HG03439 (cell line): Measurements from ENCODE around the gene SEC61A1.

ENCODE experiments used
- ATAC-seq: cut with Tn5 transposase; IDR thresholded peaks from one replicate; pipeline ENCODE4 v1.9.1; 2021; ENCODE audit warnings: mild to moderate bottlenecking, moderate library complexity; ENCODE audit not compliant: unreplicated experiment

Gene SEC61A1

DNA sequence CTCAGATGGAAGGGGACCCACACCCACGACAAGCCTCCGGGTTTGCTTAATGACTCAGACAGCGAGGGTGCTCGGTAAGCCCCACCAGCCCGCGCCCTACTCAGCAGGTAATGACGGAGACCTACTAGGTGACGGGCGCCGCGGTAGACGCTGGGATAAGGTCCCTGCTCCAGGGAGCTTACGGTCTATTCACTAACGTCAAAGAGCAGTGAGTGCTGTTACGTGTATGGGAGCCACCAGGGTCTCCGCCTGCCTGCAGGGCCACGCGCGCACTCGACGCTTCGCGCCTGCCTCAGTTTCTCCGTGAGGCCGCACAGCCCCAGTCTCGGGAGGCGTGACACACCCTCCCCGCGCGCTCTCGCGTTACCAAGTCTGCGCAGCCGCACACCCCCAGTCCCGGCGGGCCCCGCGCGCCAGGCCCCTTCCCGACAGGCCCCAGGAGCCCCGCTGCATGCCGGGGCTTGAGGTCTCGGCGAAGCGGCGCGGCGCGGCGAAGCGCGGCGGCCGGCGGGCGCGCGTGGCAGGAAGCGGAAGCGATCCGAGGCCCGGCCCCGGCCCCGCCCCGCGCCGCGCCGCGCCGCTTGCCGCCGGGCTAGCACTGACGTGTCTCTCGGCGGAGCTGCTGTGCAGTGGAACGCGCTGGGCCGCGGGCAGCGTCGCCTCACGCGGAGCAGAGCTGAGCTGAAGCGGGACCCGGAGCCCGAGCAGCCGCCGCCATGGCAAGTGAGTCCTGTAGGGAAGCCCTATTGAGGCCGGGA, at the start of gene SEC61A1:
SEC61A1 (plus strand) TSS at position 601 of the 758 bp plus-strand sequence; CDS start at position 717, 116 bp downstream.
- peak; percentile 89 for ATAC-seq

DNA sequence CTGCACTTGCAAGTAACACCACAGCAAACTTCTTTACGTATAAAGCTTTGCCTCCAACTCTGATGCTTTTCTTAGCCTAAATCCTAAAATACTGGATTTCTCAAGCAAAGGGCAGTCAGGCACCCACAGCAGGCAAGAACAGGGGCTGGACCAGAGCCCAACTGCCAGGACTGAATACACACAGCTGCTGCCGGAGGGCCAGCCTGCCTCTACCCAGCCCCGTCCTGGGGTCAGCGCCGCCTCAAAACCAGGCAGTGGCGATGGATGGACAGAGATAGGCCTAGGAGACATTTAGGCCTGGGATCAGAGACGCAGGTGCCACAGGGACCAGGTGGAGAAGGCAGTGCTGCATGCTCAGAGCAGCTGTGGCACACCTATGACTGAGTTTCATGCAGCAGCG, 47.6 kb upstream of the SEC61A1 start:
- ATAC-seq, result no peak

DNA sequence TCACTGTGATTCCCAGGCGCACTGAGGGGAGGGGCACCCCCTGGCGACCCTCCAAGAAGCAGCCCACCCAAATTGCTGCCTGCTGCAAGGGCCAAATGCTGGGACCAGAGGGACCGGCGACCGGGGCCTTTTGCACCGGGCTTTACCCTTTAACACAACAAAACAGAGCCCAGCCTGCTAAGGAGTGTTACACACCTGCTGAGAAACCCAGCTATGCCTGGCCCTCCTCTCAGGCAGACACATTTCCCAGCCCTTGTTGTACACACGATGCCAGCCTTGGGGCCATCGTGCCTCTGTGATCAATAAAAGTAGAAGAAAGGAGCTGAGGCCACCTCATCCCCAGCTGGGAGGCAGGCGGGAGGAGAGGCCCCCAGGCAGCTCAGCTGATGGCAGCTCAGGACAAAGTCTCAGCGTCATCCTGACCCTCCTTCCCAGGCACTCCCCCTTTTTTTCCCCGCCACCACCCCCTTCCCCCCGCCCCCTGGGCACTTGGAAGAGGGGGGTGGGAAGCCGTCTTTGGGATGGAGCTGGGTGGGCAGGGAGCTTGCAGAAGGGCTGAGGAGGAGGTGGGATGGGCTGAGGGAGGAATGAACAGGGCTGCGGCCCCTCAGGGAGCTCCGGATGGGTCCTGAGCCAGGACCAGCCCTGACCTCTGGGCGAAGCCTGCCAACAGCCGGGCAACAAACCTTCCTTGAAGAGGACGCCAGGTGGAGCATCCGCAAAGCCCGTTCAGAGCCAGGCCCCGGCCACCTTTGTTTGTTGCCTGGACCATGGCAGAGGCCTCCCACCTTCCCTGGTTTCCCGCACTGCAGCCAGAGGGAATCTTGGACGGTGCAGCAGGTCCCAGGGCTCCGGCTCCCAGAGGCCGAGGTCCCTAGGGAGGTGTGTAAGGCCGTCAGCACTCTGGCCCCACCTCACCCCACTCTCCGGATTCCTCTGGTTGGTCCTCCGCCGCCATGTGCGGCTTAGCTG, 45.9 kb upstream of the SEC61A1 start:
- ATAC-seq, result no peak

DNA sequence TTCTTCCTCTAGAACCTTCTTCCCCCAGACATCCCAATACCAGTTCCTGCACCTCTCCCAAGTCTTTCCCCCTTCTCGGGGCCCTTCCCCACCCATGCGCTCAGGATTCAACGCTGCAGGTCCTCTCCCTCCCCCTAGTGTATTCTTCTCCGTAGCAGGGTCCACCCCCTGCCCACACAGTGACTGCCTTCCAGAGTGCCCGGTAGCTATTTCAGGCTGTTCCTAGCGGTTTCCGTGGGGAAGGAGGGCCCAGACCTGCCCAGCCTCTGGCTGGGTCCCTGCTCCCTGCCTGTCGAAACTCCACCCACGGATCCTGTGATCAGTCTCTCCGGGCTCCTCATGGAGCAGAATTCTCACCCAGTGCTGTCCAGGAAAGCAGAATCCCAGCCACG, 45.2 kb upstream of the SEC61A1 start:
- ATAC-seq, result no peak

DNA sequence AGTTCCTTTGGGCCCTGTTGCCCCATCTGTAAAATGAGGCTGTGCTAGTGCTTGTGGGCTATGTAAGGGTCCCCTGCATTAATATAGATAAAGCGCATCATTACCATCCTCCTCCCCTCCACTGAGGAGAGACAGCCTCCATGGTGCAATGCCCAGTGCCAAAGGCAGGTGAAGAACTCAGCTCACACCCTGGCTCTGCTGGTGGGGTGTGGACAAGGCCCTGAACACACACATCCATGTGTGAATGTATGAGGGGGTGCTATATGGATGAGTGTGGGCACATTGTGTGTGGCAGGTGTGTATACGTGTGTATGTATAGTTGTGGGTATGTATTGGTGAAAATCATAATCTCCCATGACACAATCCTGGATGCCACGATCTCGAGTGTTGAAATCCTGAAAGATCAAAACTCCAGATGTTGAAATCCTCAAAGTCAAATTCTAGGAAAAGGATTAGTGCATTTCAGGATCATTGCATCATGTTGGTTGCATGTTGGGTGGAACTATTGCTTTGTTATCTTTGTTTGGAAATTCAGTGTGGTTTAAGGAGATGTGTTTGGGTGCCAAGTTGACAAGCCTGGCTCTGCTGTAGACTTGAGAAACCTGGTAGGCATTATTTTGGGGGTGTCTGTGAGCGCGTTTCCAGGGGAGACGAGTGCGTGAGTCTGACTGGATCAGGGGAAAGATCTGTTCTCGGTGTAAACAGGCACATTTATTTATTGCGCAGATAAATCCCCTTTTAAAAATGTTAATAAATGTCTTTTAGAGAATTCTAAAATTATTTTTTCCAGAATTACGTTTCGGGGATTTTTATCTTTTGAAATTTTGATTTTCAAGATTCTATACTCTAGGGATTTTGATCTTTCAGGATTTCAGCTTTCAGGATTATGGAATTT, 42.0 kb upstream of the SEC61A1 start:
- no peak for ATAC-seq

DNA sequence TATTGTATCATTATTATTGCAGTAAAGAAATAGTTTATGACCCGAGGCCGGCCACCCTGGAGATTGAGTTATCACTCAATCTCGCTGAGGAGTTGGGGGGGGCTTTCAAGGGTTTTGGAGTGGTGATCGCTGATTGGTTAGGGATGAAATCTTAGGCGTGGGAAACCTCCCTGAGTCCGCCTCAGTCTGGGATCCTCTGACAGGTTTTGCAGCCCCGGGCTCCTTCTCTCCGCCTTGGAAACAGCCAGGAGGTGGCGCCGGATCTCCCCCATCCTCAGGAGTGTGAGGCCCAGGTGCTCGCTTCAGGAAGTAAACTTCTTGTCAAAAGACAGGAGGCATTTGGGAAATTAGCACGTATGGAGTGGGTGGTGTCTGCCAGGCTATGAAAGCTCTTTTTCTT, 41.1 kb upstream of the SEC61A1 start:
- ATAC-seq, result no peak

DNA sequence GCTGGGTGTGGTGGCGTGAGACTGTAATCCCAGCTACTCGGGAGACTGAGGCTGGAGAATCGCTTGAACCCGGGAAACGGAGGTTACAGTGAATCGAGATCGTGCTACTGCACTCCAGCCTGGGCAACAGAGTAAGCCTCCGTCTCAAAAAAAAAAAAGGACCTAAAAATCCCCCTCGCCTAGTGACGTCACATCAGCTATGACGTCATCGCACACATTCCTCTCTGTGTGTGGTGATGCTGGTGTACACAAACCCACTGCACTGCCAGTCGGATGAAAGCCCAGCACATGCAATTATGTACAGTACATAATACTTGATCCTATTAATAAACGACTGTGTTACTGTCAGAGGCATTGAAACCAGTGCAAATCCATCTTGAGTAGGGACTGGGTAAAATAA, 40.2 kb upstream of the SEC61A1 start:
- no peak for ATAC-seq

DNA sequence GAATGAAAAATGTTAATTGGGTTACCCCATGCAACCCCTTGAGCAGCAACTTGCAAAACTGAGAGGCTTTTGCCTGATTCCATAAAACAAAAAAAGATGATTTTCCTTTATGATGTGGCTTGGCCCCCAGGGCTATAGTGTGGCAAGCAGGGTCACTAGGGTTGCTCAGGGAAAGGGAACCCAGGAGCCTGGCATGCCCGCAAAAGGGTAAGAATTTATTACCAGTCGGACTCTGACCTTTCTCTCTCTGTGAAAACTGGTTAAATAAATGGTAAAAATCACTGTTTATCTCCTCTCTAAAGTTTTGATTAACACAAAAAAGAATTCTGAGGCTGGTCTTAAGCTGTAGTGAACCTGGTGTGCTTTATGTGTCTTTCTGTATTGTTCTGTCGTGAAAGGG, 37.7 kb upstream of the SEC61A1 start:
- ATAC-seq, result no peak

DNA sequence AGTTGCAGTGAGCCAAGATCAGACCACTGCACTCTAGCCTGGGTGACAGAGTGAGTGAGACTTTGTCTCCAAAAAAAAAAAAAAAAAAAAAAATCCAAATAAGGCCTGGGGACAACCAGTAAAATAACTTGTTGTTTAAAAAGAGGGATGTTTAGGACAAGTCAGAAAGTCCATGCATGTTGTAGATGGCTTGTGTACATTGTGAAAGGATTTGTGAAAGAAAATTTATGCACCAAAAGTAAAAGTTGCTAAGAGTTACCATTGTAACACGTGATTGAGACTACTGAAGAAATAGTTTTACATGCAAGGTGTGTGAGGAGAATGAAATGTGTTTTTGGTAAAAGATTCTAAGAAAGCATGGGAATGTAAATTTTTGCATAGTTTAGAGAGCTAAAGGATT, 35.7 kb upstream of the SEC61A1 start:
- no peak for ATAC-seq

DNA sequence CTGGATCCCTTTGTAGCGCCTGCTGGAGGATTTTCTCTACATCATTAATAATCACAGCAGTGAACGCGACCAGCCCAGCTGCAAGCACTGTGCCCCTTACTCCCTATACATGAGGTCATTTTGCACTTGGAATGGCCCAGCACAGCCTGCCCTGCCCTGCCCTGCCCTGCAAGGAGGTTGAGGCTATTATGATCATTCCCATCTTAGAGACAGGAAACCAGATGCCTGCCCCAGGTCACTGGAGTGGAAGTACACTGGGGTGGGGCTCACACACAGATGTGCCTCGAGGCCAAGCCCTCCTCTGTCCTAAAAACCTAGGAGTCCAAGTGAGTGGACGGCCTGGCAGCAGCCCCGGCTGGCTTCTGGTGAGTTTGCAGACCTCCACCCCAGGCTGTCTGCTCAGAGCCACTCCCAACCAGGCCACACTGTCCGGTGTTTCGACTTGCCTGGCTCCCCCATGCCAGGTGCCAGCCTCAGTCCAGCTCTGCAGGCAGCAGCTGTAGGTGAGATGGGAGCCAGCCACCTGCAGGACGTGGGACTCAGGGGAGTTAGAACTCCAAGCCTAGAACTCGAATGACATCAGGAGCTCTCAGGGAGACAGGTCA, 30.4 kb upstream of the SEC61A1 start:
- ATAC-seq, result no peak

DNA sequence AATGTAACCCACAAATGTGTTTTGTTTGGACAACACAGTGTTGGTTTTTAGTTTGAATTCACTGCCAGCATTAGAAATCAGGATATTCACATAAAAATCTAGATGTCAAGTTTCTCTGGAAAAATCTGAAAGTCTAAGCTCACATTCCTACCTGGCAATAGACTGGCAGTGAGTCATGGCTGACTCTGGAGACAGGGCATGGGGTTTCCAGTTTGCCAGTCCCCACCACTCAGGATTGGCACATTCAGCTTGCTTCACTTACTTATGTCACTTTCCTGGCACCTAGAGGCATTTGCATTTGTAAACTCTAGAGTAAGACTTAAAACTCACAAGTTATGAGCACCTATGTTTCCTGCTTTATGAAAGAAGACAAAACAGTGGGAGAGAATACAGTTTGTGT, 19.1 kb upstream of the SEC61A1 start:
- ATAC-seq, result no peak

DNA sequence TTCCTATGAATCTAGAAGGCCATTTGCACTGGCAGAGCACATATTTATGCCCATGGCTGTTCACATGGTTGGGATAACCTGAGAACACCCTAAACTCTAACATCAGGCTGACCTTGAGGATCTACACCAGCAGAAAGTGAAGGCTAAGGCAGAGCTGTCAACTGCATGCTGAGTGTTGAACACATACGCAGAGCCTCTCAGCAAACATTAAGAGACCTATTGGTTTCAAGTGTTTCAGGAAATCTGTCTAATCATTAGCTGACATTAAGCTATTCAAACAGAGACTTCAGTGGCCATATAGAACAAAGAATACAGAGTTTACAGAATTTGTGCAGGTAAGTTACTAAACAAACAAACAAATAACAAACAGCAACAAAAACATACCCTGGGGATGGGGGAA, 16.1 kb upstream of the SEC61A1 start:
- no peak for ATAC-seq

DNA sequence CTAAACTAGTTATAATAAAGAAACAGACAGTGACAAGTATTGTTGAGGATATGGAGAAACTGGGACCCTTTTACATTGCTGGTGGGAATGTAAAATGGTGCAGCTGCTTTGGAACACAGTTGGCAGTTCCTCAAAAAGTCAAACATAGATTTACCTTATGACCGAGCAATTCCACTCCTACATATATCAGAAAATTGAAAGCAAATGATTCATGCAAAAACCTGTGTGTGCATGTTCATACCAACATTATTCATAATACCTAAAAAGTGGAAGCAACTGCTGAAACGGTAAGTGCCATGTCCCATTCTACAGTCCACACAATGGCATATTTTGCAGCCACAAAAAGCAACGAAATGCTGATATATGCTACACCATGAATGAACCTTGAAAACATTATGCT, 12.2 kb upstream of the SEC61A1 start:
- ATAC-seq, result no peak

DNA sequence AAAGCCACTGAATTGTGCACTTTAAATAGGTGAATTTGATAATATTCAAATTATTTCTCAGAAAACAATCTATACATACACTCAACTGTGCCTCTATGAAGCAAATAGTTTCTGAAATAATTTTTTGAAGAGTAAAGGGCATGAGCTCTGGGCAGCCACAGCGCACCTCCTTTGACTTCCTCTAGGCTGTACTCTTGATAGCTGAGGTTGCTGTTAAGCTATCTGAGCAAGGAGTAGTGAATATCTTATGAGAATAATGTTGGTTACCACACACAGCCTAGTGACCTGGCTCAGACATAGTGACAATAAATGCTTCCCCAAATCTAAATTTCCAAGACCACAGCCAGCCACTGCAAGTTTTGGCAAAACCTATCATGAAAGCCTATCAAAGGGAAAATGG, 11.6 kb upstream of the SEC61A1 start:
- no peak for ATAC-seq

DNA sequence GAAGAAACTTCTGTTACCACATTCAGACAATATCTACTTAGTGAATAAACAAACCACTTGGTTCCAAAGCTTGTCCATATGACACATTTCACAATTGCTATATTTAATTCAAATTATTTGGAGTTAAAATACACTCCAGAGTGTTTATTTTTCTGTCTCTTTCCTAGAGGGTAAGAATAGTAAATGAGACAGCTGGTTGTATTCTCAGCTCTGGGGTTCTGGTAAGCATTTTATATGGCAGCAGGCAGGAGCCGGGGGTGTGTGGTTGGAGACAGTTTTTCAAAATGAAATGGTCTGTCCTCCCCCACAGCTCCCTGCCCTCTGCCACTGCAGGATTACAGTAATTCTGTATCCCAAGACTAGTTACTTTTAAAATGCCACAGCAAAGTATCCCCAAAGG, 10.9 kb upstream of the SEC61A1 start:
- no peak for ATAC-seq

DNA sequence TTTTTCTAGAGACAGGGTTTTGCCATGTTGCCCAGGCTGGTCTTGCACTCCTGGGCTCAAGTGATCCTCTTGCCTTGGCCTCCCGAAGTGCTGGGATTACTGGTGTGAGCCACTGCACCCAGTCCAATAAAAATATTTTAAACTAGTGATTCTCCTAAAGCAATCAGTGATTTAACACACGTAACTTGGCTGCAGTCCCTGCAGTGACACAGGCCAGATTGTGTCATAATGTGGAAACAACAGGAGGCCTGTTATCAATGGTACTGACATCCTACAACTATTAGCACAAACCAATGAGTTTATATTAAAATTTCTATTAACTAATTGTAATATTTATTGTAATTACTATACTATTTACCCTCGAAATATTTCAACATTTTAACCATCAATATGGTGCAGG, 1.6 kb upstream of the SEC61A1 start:
- ATAC-seq, result no peak

DNA sequence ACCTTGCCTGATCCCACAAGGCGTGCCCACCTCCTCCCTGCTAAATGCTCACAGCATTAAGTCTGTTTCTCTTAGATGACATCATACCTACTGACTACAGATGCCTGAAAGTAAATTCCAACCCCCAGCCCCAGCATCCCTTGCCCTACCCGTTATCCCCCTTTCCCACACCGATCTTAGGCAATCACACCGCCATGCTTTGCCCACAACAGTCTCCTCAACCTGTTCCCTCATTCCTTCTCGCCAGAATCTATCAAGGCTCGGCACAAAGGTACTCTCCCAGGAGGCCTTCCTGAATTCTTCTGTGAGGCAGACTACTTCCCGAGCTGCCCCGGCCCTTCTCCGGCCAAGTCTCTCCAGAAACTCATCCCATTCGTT, 789 bp upstream of the SEC61A1 start:
- ATAC-seq, result no peak

DNA sequence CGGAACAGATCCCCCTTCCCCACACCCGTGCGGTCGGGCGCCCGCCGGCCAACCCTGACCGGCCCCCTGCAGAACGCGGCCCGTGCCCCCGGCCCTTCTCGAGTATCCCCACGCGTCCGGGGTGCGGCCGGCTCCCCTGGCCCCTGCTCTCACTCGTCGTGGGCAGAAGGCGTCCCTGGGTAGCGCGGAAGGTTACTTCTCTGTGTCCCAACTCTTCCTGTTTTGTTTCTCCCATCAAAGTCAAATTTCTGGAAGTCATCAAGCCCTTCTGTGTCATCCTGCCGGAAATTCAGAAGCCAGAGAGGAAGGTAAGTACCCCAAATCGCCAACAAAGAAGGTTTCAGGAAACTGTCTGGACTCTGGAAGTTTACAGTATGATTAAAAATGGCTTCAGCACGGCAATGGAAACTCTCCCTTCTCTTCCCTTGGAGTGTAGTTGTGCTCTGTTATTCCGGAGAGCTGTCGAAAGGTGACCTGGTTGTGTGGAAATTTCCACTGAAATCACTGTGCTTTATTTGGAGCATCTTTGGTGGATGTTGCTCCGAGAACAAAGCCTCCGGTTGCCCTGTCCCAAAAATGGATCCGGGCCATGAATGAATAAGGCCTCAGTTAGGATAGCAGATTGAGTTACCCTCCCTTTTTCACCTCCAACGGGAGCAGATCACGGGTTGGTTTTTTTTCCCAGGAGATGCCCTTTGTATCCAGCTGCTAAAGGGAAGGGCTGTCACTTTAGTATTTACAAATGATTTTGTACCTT, 536 bp downstream of the SEC61A1 start:
- no peak for ATAC-seq

DNA sequence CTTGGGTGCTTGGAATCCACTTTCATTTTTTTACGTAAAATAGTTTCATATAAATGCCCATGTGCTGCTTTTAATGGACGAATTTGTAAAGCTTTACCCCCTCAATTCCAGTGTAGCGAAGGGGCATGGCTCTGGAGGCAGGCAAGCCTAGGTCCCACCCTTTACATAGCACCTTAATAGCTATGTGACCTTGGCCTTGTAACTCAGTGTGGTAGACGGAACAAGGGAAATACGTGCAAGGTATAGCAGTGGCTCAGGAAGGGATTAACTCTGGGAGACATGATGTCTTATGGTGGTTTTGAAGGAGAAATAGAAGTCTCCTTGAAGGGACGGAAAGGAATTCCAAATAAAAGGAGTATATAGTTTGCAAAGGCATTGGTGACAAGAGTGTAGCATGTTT, 1.4 kb downstream of the SEC61A1 start:
- ATAC-seq, result no peak

DNA sequence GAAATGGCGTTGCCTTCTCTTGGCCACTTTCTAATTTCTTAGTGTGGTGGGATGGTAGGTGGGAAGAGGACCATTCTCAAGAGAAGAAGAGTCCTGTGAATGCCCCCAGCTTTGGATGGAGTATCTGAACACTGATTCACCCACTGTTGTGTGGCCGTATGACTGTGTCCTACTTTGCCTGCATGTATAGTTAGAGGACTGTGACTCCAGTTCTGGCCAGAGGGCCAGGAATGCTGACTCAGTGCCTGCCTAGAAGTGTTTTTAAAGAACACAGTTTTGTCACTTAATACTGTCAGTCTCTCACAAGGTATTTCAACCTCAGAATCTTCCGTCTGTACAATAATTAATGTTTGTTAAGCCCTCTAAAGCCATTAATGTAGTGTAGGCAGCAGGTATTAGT, 2.1 kb downstream of the SEC61A1 start:
- no peak for ATAC-seq
